ENCODE data around the gene SLC40A1.

DNA sequence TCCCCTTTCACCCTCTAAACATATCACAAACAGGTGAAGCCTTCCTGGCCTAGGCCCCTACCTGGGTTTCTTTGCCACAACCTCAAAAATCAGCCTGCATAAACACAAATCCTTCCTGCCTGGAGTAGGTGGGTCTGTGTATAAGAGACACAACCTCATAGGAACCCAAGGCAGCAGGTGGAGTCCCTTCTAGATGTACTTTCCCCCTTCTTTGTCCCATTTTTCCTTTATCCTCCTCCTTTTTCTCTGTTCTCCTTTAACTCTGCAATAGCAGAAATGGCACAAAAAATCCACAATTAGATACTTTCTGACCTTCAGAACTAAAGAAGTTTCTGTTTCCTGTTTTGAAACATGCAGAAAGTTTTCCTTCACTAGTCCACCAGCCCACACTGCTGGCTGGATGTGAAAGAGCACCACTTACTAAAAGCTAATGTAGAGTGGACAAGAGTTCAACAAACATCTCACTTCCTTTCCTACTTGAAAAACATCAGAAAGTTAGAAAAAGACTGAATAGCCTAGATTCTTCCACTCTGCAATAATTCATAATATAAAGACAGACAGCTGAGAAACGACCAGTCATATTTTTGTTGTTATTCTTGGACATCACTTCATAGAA, 11.2 kb downstream of the SLC40A1 start:
- TF ChIP-seq, protein P1, sequence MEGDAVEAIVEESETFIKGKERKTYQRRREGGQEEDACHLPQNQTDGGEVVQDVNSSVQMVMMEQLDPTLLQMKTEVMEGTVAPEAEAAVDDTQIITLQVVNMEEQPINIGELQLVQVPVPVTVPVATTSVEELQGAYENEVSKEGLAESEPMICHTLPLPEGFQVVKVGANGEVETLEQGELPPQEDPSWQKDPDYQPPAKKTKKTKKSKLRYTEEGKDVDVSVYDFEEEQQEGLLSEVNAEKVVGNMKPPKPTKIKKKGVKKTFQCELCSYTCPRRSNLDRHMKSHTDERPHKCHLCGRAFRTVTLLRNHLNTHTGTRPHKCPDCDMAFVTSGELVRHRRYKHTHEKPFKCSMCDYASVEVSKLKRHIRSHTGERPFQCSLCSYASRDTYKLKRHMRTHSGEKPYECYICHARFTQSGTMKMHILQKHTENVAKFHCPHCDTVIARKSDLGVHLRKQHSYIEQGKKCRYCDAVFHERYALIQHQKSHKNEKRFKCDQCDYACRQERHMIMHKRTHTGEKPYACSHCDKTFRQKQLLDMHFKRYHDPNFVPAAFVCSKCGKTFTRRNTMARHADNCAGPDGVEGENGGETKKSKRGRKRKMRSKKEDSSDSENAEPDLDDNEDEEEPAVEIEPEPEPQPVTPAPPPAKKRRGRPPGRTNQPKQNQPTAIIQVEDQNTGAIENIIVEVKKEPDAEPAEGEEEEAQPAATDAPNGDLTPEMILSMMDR (IDR thresholded peaks at IDR 0.05): no peak
- no peak for TF ChIP-seq POLR2A (IDR thresholded peaks at IDR 0.05)
